T-helper 1 cell treated with Interleukin-12 subunit alpha and Interleukin-12 subunit beta and Interleukin-4 antibody, amounts not matched to agents 30 ng/mL and 1 ng/mL, for 36 hours (primary cell): ENCODE measurements around the gene SLC35B4. TPM values are rescaled to one million over a fixed set of nuclear protein-coding genes. Genes with fewer than 3 reads are reported as not detected.

Experiments
- intact Hi-C: fragments of 100-400 bp; cut with micrococcal nuclease; formaldehyde crosslinking; loops from one replicate; pipeline ENCODE4 v1.15.1; 2024
- total RNA-seq: library from RNA; stranded (reverse); gene quantifications from 2 replicates; pipeline ENCODE4 v1.2.3, GENCODE V29; 2022

SLC35B4 gene
- 16.6 and 22.3 TPM in 2 replicates for total RNA-seq

GRCh38 chr7:134316539-134317344 is at the start of gene SLC35B4:
Gene SLC35B4, minus strand, starts transcription at chr7:134316930. Its CDS starts 179 bp downstream, at chr7:134316751.
- intact Hi-C loops = loop anchor here (1.0 to 10.0 kb wide), 18 partner anchors 42 to 1879 kb away; partner anchors contain the start of genes AGBL3, AKR1B1, BPGM and CHCHD3

- intact Hi-C loops = no loop called here
Observed at GRCh38 chr7:134366481-134366880, 49.8 kb upstream of the SLC35B4 start.

- intact Hi-C loops = no loop called here
Observed at GRCh38 chr7:134365341-134366054, 48.8 kb upstream of the SLC35B4 start.

GRCh38 chr7:134364619-134365037 is 47.9 kb upstream of the SLC35B4 start:
- intact Hi-C loops = no loop called here

GRCh38 chr7:134362587-134363483 is 46.1 kb upstream of the SLC35B4 start:
- intact Hi-C loops = no loop called here

GRCh38 chr7:134359787-134360432 is 43.2 kb upstream of the SLC35B4 start:
- intact Hi-C loops = loop anchor here (2.0 to 5.0 kb wide), 2 partner anchors 219 to 798 kb away; no protein-coding TSS in a partner anchor

GRCh38 chr7:134357486-134357885 is 40.8 kb upstream of the SLC35B4 start:
- intact Hi-C loops = loop anchor here (5.0 kb wide), 1 partner anchor 795 kb away; no protein-coding TSS in a partner anchor

GRCh38 chr7:134356421-134356936 is 39.7 kb upstream of the SLC35B4 start:
- intact Hi-C loops = loop anchor here (5.0 kb wide), 1 partner anchor 794 kb away; no protein-coding TSS in a partner anchor

GRCh38 chr7:134355927-134356326 is 39.2 kb upstream of the SLC35B4 start:
- intact Hi-C loops = loop anchor here (5.0 kb wide), 1 partner anchor 794 kb away; no protein-coding TSS in a partner anchor

GRCh38 chr7:134355004-134355525 is 38.3 kb upstream of the SLC35B4 start:
- intact Hi-C loops = loop anchor here (5.0 kb wide), 1 partner anchor 793 kb away; no protein-coding TSS in a partner anchor

GRCh38 chr7:134353411-134353810 is 36.7 kb upstream of the SLC35B4 start:
- intact Hi-C loops = no loop called here

GRCh38 chr7:134351424-134351823 is 34.7 kb upstream of the SLC35B4 start:
- intact Hi-C loops = no loop called here

- intact Hi-C loops = no loop called here
Observed at GRCh38 chr7:134350709-134351108, 34.0 kb upstream of the SLC35B4 start.

- intact Hi-C loops = no loop called here
Observed at GRCh38 chr7:134347567-134347966, 30.8 kb upstream of the SLC35B4 start.

- intact Hi-C loops = no loop called here
Observed at GRCh38 chr7:134343796-134344195, 27.1 kb upstream of the SLC35B4 start.

- intact Hi-C loops = no loop called here
Observed at GRCh38 chr7:134343136-134343535, 26.4 kb upstream of the SLC35B4 start.

- intact Hi-C loops = no loop called here
Observed at GRCh38 chr7:134339475-134339874, 22.7 kb upstream of the SLC35B4 start.

- intact Hi-C loops = no loop called here
Observed at GRCh38 chr7:134337980-134338379, 21.2 kb upstream of the SLC35B4 start.

GRCh38 chr7:134334408-134334807 is 17.7 kb upstream of the SLC35B4 start:
- intact Hi-C loops = no loop called here

- intact Hi-C loops = no loop called here
Observed at GRCh38 chr7:134333943-134334342, 17.2 kb upstream of the SLC35B4 start.
